Activated CD4-positive, CD25-positive, alpha-beta regulatory T cell treated with anti-CD3 and anti-CD28 coated beads, Interleukin-2, amount 50 U/mL, for 16 hours (primary cell): ENCODE measurements around the gene PWP2.
"Not testable (repeated sequence)": the region's sequence is repeated elsewhere in the genome, so short reads cannot be mapped to it uniquely, and the experiment has no call there.

Source experiments
- DNase-seq: peaks from one replicate; pipeline ENCODE4 v3.0.0-alpha.2; 2020; ENCODE audit warnings: low read depth, low spot score

PWP2 gene

DNA sequence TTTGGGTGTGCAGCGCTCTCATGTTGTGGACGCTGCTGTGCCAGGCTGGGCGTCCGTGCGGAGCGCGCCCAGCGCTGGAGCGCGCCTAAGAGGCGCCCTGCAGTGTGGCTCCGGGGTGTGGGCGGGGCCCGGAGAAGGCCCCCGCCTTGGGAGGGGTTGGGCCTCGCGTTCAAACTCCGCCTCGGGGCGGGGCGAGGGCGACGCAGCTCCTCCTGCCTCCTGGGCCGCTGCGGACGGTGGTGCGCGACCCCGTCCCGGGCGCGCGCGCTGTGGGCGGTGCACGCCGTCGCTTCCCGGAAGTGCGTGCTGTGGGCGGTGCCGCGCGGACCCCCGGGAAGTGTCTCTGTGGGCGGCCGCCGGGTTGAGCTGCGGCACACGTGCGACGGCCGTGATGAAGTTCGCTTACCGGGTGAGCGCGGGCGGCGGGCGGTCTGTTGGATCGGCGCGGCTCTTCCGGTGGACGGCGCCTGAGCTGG is at the start of gene PWP2:
TSS of gene PWP2 (plus strand) at position 374 of the 476 bp plus-strand sequence. CDS start at position 392, 18 bp downstream.
- DNase-seq: not testable (repeated sequence)

DNA sequence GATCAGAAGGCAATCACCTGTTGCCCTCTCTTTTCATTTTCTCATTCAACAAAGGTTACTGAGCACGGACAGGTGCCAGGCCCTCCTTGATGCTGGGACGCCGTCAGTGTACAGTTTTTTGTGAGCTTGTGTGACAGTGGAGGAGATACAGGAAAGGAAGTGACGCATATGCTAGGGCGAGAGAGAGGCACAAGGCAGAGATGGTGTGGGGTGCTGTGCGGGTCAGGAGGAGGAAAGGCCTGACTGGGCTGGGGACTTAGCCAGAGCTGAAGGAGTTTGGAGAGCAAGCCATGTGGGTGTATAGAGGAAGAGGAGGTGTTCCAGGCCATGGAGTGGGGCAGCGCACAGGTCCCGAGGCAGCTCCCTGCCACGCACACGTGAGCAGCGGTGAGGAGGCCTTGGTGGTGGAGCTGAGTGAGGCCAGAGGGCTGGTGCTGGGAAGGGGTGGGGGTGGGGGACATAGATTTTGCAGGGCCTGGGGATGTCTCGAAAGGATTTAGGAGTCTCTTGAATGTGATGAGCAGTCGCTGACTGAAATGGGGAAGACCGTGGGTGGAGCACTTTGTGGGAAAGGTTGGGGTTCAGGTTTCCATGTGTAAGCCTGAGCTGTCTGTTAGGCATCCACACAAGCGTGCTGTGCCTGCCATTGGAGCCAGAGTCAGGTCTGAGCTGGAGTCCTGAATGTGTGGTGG is 49.1 kb upstream of the PWP2 start:
- no peak for DNase-seq

DNA sequence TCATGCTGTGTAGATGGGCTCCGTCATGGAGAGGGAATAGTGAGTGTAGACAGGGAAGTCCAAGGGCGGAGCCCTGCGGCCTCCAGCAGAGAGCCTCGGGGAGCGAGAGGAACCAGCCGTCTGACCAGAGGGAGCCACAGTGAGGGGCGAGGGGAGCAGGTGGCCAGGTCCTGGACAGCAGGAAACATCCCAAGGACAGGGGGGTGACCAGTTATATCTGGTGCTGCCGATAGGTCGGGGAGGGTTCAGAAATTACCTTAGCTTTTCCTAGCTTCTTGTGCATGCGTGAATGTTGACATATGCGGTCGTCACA is 48.6 kb upstream of the PWP2 start:
- DNase-seq: no peak

DNA sequence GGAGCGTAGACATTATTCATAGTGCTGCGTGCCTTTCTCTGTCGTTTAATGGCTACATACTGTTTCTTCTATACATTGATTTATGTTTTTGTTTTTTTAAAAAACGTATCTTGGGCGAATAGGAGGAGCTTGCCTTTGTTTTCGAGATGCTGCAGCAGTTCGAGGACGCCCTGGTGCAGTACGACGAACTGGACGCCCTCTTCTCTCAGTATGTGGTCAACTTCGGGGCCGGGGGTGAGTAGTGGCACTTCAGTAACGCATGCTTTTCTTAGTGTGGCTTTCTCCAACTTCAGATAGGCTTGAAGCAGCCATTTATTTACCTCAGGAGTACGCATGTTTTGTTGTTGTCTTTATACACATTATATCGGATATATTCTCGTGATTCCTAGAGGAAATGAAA is 48.2 kb upstream of the PWP2 start:
- DNase-seq: no peak

DNA sequence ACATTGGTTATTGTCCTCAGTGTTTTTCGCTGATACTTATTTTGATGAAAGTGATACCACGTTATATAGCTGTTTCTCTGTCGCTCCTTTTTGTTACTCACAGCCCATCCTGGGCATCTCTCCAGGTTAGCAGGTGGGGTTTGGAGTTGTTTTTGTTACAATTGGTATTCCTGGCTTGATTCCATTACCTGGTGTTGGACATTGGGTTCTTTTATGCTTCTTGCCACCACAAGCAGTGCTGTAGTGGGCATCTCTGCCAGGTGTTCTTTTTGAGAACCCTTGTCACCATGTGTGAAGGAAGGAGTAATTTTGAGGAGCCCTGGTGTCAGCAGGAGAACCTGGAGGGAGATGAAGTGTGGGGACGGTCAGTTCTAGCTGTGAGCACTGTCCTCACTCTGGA is 47.5 kb upstream of the PWP2 start:
- no peak for DNase-seq

DNA sequence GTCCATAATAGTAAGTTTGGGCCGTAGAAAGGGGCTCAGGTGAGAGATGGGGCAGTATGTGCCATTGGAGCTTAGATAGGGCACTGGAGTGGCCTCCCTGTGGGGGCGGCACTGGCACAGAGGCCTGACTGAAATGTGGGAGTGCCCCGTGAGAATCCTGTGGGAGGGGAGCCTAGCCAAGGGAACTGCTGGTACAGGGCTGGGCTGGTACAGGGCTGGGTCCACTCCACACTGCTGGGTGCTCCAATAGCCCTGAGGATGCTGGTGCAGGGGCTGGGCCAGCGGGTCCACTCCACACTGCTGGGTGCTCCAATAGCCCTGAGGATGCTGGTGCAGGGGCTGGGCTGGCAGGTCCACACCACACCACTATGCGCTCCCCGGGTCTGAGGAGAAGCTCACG is 44.8 kb upstream of the PWP2 start:
- DNase-seq: no peak

DNA sequence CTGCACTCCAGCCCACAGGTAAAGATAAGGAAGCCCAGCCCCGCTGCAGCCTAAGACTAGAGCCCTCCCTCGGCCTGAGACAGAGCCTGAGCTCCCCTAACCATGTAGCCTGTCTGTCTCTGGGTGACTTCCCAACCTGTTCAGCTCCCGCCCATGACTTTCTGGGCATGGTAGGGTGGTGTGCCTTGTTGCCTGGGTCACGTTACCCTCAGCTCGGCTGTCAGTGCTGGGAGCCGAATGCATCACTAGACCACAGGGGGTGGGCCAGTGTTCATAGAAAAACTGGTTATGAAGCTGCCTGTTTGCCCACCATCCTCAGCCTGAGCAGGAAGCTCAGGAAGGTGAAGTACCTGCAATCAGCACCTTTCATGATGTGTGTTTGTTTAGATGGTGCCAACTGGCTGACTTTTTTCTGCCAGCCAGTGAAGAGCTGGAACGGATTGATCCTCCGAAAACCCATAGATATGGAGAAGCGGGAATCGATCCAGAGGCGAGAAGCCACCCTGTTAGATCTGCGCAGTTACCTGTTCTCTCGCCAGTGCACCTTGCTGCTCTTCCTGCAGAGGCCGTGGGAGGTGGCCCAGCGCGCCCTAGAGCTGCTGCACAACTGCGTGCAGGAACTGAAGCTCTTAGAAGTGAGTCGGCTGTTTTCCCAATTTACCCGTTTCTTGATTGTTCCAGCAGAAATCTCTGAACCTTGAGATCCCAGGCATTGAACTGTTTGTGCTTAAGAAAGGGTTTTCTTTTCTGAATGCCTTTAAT is 43.9 kb upstream of the PWP2 start:
- no peak for DNase-seq

DNA sequence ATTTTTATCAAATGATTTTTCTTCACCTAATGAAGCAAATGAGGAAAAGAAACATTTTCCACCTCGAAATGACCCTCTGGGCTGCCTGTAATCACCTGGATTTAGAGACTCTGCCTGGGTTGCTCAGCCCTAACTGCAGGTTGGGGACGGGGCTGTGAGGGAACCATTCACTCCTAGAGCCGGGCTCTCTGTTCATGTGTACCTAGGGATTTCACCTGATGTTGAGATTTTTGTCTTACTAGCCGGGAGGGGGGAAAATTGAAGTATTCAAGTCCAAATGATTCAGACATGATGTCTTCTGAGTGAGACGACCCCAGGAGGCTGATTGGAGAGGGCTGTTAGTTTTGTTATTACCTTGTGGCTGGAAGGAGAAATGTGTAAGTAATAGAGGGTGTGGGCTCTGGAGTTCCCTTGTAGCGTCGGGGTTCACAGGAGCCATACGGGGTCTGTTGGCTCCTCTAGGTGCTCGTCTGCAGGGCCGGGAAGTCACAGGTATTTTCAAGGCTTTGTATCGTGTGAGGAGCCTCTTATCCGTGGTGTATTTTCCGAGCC is 42.3 kb upstream of the PWP2 start:
- no peak for DNase-seq

DNA sequence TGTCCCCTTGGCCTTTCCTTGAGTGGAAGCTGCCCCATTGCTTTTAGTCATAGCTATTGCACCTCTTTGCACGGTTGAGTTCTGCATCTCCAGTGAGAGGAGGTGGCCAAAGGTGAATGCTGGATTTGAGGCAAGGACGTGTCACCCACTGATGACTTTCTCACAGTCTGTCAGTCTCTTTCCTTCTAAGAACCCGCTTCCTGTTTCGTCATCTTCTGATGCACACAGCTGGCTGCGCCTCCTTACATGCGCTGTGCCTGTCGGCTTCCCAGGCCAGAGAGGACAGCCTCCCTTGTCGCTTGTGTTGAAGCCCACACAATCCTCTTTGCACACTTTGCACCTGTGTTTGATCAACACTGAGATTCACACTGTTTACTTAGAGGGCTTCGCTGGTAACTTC is 41.8 kb upstream of the PWP2 start:
- peak; percentile 55 for DNase-seq

DNA sequence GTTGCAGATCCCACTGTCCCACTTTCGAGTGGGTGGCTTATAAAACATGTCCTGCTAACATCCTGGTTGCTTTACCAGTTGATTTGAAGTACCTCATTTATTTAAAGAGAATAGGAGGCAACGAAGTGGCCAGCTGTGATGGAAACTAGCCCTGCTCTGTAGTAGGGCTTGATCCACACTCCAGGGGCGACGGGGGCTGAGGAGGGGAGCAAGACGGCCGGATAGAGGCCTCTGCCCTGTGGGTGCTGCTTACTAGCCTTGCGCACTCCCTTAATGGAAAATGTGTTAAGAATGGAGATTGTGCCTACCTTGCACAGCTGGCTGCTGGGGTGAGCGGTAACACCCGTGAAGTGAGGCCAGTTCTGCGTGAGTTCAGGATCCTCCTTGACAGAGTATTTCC is 41.1 kb upstream of the PWP2 start:
- no peak for DNase-seq

DNA sequence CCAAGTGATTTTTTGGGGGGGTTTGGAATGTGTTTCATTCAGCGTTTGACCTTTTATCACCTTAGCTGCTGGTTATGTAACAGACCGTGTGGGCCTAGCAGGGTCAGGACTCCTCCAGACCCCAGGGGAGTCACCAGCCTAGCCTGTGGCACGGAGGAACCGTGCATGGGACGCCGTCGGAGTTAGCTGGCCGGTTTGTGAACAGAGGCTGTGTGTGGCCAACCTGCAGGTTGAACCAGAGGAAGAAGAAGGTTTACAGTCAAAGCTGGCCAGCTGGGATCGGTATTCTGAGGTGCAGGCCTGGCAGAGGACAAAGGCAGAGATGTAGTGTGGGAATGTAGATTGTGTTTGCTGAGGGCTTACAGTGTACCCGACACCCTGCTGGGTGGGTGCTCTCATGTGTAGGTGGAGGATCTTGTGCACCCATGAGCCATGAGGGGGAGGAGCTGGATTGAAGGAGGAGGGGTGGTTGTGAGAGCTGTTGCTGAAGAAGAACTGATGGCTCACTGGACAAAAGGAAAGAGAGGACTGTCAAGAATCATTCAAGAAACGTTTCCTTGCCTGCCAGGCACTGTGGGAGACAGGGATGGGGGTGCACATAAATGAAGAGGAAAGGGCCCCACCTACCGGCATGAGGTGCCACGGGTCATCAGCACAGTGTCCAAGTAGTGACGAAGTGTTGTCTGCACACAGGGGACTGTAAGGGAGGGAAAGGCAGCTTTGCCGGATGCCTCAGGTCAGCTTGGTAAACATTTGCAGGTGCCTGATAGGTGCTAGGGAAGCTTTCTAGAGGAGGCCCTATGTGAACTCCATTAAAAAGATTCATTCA is 40.0 kb upstream of the PWP2 start:
- no peak for DNase-seq

DNA sequence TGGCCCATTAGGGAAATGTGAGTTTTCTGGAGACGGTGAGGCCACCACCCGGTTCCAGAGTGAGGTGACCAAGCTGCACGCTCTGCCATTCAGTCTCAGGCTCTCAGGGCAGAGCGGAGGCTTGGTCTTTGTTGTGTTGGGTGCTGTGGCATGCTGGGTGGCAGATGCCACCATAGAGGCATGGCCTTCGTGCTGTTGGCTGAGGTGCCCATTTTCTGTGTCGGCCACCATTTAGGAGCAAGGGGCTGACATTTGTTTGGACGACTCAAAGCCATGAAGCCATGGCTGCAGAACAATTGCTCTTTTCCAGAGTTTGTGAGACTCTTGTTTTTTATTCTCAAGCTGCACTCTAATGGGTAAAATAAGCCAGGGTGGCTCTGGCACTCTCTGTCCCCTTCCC is 36.8 kb upstream of the PWP2 start:
- DNase-seq: no peak

DNA sequence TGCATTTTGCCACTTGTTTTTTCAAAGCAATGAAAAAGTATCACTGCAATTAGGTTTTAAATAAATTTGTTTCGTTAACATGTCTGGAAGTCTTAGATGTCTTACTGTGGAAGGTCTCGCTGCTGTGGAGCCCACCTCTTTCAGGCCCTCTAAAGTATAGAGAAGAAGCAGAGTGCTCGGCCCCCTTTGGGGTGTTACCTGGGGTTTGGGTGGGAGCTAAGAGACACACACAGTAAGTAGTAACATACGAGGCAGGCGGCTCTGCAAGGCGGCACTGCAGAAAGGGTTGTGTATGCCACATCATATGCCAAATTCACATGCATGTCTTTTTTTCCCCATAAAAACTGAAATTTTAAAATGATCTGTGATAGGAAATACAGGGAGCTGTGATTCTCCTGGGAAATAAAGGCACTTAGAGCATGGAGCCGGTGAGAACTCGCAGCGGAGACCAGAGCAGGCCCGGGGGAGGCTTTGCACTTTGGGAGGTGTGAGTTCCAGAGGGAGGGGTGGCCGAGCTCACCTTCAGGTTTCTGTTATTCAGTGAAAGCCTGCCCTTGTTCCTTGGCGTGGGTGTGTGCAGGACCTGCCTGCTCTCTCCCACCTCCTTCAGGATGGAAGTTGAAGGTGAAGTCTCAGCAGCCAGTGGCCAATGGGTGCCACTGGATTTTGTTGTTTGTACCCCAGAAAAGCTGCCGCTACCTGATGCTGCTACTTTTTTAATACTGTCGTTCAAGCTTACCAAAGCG is 35.7 kb upstream of the PWP2 start:
- DNase-seq: no peak

DNA sequence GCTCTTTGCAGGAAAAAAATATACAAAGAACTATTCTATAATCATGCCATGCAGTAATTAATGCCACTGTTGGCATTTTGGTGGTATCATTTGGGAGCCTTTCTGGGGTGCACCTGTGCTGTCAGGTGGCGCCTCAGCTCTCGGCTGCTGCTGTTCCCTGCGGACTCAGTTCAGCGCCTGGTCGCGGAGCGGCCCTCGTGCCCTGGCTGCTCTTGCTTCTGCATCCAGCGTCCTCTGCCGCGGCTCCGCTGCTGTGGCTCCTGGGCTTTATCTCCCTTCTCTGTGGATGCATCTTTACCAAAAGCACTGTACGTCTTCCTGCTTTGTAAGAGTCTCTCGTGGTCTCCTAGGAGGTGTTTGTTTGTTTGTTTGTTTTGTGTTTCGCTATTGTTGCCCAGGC is 35.1 kb upstream of the PWP2 start:
- DNase-seq: no peak

DNA sequence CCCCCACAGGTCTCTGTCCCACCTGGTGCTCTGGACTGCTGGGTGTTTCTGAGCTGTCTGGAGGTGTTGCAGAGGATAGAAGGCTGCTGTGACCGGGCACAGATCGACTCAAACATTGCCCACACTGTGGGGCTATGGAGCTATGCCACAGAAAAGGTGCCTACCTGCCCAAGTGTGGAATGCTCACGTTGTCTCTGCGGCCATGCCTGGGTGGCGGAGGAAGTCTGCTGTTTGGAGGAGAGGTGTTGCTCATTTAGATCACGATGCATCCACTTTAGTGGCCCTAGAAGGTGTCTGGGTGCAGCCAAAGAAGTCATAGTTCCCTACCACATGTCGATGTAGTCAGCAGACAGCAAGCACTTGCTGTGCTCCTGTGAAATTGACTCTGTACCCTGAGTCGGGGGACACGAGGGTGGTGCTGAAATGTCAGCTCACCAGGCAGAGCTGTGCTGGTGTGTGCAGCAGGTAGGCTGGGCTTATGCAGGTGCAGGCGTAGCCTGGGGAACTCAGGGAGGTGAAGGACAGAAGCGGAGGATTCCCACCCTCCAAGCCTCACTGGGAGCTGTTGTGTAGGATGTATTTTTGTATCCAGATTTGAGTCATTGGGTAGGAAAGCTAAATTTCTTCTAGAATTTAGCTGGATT is 32.8 kb upstream of the PWP2 start:
- no peak for DNase-seq

DNA sequence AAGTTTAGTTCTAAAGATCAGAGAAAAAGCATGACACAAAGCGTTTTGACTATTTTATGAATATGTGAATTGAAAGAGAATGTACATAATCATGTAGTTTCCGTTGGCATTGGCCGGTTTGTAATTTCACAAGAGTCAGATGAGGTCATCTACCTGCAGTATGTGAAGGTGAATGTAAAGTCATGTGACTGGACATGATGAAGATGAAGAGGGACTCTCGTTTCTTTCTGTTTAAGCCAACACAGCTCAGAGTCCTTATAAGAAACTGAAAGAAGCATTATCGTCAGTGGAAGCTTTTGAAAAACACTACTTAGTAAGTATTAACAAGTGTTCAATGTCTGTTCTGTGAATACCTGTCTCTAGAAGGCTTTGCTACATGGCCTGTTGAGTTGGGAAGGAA is 30.9 kb upstream of the PWP2 start:
- no peak for DNase-seq

DNA sequence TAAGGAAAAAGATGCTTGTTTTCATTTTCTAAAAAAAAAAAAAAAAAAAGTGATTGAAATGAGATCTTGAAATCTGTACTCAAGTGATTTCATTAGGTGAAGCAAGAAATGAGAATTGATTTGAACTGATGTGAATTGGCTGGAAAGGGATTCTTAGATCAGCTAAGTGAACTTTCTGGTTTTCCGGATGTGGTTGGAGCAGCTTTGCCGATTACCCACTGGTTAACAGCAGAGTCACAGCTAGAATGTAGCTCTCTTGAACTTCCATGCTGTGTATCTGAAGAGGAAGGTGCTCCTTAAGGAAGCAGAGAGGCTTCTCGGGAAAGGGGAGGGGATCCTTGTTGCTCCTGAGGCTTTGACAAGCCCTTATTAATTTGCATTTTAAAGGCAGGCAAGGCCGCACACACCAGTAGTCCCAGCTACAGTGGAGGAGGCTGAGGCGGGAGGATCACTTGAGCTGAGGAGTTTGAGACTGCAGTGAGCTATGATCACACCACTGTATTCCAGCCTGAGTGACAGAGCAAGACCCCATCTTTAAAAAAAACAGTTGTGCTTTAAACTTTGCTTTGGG is 28.7 kb upstream of the PWP2 start:
- DNase-seq: no peak

DNA sequence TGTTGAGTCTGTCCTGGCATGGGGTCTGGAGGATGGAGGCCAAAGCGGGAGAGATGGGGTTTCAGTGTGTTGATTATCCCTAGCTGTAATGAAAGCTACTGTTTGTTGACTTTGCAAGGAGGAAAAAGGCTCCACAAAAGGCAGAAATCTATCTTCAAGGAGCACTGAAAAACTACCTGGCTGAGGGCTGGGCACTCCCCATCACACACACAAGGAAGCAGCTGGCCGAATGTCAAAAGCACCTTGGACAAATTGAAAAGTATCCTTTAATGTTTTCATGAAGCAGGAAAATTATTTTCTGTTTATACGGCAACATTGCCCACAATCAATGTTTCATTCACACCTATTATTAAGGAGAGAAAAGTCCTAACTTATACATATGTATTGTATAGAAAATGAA is 27.8 kb upstream of the PWP2 start:
- no peak for DNase-seq

DNA sequence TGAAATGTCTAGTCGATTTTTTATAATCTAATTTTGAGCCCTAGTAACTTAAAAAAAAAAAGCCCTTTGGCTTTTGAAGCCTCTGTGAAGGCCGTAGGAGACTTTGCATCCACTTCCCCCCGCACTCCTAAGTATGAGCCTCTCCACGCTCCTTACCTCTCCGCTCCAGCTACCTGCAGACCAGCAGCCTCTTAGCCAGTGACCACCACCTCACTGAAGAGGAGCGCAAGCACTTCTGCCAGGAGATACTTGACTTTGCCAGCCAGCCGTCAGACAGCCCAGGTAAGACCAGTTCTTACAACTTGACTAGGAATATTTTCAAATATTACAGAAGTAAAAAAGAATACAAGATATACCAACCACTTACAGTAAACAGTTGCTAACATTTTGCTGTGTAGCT is 27.4 kb upstream of the PWP2 start:
- no peak for DNase-seq

DNA sequence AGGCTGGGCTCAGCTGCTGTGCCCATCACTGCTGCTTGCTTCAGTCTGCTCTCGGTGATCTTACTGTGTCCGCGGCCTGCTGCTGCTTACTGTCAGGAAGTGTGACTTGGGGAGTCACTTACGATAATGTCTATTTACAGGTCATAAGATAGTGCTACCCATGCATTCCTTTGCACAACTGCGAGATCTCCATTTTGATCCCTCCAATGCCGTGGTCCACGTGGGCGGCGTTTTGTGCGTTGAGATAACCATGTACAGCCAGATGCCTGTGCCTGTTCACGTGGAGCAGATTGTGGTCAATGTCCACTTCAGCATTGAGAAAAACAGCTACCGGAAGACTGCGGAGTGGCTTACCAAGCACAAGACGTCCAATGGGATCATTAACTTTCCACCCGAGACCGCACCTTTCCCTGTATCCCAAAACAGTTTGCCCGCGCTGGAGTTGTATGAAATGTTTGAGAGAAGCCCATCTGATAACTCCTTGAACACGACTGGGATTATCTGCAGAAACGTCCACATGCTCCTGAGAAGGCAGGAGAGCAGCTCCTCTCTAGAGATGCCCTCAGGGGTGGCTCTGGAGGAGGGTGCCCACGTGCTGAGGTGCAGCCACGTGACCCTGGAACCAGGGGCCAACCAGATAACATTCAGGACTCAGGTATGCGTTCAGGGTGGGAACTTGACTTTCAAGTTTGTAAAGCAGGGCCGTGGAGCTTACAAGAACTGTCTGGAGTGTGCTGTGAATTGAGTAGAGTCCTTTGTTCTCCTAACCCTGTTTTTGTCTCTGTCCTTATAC is 24.4 kb upstream of the PWP2 start:
- DNase-seq: no peak
